ENCODE data around the gene CD82.

Gene CD82

GRCh38 chr11:44605068-44605708 is 39.7 kb downstream of the CD82 start:
- no peak for FAIRE-seq

DNA sequence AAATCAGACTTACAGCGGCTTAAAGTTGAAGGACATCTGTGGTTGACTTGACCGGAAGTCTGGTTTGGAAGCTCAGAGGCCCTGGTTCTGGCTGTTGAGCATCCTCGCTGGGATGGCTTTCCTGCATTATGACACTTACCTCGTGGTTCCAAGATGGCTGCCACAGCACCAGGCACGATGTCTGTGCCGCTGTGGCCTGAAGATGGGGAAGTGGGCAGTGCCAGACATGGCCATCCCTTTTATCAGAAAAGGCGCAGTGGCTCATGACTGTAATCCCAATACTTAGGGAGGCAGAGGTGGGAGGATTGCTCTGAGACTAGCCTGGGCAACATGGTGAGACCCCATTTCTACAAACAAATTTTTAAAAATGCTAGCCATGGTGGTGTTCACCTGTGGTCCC is 40.5 kb downstream of the CD82 start:
- no peak for FAIRE-seq

- FAIRE-seq, result no peak
Observed at GRCh38 chr11:44606472-44606871, 41.0 kb downstream of the CD82 start.

- no peak for FAIRE-seq
Observed at GRCh38 chr11:44607319-44607962, 42.0 kb downstream of the CD82 start.

- no peak for FAIRE-seq
Observed at GRCh38 chr11:44607987-44608386, 42.5 kb downstream of the CD82 start.

DNA sequence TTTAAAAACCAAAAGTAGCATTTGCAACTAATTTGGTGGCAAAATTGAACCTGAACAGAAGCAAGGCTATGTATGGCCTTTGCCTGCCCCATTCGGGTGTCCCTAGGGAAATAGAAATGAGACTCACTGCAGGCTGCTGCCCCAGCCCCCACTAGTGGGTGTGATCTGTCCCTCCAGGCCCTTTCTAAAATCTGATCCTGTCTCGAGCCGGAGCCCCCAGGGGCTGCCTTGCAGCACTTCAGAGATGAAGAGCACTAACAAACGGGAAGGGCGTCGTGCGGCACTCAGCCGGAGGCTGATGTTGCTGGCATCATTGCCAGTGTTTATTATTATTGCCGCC is 43.2 kb downstream of the CD82 start:
- no peak for FAIRE-seq

DNA sequence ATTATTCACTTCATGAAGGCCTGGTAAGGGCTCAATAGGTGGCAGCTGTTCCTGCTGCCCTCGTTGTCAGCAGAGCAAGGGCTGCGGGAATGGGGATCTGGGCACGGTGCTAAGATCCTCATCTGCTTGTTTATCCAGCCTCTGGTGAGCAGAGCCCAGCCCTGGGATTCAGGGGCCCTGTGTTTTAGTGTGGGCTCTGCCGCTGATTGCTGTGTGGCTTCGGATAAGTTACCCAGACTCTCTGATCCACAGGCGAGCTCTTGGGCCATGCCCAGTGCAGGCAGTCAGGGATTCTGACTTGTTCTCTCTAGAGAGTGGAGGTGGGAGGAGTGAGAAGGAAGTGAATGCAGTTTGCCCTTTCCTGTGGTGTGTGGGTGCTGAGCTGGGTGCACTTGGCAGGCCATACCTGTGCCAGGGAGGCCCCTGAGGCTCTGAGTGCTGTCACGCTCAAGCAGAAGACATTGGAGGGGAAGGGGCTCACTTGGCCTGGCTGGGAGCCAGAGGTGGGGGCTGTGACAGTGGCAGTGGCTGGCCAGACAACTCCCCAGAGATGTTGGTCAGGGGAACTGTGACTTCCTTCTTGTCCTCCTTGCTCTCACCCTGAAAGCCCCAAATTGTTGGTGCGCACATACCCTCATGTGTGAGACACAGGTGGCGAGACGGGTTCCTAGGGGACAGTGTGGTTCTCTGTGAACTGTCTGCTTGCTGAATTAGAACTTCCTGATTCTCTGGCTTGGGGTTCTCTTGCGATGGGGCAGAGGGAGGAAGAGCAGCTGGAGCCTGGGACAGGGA is 43.7 kb downstream of the CD82 start:
- FAIRE-seq, result no peak

GRCh38 chr11:44609783-44610155 is 44.3 kb downstream of the CD82 start:
- FAIRE-seq, result no peak

DNA sequence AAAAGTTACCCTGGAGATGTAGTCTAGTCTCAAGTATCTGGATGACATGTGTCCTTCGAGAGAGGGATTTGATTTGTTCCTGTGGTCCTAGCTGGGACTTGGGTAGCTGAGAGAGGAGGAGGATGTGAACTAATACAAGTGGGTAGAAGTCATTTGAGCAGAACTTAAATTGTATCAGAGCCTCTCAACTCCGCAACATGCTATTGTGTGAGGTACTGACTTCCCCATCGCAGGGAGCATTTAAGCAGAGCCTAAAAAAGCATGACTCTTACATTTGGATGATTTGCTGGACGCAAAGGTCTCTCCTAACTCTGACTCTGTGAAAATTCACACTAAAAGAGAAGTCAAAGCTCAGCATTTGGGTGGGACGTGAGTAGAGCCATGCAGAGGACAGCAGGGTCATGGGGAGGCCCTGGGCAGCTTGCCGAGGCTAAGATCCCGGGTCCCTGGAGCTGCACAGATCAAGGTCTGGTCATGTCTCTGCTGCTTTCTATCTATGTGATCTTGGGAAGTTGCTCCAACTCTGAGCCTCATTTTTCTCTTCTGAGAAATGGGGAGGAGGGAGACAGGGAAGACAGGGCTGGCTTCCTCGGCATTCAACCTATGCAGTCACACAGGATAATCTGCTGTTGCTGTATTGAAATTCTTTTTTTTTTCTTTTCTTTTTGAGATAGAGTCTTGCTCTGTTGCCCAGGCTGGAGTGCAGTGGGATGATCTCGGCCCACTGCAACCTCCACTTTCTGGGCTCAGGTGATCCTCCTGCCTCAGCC is 44.9 kb downstream of the CD82 start:
- no peak for FAIRE-seq

DNA sequence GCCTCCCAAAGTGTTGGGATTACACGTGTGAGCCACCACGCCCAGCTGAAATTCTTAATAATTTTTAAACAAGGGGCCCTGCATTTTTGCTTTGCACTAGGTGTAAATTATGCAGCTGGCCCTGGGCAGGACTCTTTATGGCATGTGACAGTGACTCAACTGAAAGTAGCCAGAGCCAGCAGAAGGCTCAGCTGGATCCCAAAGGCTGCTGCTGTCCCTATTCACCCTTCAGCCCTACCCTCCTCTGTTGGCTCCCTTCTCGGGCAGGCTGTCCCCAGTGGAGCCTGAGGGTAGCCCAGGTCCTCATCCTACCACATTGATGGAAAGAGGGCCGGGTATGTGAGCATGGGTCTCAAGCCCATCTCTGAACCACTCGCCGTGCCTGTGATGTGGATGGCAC is 45.6 kb downstream of the CD82 start:
- FAIRE-seq, result no peak

GRCh38 chr11:44611687-44612434 is 46.4 kb downstream of the CD82 start:
- FAIRE-seq, result no peak

GRCh38 chr11:44613153-44613552 is 47.7 kb downstream of the CD82 start:
- no peak for FAIRE-seq

DNA sequence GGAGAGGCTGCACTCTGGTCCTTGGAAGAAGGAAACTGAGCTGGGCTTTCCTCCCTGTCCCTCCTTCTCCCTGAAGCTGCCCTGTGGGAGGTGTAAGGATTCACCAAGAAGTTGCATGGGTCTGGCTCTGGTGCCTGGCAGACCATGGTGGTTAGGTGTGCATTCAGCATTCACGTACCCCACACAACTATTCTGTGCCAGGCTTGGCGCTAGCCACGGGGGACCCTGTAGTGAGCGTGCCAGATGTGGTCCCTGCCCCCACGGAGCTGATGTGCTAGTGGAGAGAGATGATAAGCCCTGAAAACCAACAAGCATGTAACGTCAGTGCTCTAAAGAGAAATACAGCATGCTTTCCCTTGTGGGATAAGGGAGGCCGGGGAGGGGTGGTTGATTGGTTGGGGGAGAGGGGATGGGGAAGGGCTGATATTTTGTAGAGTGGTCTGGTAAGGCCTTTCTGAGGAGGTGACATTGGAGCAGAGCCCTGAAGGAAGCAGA is 48.9 kb downstream of the CD82 start:
- FAIRE-seq, result no peak

DNA sequence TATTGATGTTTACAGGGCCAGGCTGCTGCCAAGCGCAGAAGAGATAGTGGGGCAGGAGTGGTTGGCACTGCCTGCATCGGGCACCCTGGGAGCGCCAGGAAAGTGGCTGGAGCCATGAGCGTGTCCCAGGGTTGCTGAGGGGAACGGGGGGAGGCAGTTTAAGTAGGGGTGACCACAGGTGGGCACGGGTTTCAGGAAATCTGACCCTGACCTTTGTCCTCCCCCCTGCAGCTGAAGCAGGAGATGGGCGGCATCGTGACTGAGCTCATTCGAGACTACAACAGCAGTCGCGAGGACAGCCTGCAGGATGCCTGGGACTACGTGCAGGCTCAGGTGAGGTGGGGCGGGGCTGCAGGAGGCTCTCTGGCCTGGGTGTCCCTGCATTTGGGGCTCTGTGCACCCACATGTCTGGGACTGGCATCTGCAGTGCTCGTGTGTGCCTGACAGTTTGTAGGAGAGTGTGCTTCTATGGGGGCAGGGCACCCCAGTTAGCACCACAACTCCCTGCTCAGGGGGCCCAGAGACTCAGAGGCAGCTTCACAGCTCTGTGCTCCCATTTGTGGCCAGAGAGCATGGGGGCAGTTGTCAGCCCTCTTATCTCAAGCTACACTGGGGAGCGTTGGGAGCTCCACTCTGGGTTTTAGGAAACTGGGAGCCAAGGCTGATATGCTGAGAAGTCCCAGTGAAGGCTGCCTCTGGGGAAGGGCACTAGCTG is 49.7 kb downstream of the CD82 start:
- FAIRE-seq, result no peak

DNA sequence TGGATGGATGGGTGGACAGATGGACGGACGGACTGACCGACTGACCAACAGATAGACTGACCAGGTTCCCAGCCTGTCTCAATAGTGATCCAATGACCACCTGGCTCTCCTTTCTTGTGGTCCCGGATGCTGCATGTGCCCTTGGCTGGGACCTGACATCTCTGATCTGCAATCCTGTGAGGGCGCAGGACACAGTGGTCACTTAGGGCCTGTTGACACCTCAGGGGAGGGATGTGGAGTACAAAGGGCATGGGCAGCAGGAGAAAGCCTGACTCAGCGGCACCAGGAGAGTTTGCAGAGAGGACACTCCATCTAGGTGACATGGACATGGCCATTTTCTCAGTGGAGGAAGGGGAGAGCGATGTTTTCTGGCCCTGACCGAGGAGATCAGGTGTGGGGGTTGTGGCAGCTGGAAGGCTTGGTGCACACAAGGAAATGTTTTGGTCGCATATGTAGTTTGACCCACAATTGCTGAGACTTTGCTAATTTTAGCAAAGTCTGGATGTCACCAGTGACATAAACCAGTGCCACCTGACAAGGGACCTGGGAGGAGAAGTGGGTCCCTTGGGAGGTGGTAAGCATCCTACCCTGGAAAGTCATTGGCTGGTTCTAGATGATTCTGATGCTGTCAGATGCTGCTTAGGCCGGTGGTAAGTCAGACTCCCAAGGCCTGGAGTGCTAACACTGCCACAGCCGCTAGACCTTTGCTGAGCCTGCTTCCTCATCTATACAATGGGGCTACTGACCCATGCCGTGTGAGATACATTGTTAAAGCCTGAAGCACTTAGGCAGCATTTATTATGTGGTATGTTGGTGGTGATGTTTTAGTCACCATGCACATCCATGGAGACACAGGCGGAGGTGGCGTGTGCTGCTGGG is 50.7 kb downstream of the CD82 start:
- no peak for FAIRE-seq

DNA sequence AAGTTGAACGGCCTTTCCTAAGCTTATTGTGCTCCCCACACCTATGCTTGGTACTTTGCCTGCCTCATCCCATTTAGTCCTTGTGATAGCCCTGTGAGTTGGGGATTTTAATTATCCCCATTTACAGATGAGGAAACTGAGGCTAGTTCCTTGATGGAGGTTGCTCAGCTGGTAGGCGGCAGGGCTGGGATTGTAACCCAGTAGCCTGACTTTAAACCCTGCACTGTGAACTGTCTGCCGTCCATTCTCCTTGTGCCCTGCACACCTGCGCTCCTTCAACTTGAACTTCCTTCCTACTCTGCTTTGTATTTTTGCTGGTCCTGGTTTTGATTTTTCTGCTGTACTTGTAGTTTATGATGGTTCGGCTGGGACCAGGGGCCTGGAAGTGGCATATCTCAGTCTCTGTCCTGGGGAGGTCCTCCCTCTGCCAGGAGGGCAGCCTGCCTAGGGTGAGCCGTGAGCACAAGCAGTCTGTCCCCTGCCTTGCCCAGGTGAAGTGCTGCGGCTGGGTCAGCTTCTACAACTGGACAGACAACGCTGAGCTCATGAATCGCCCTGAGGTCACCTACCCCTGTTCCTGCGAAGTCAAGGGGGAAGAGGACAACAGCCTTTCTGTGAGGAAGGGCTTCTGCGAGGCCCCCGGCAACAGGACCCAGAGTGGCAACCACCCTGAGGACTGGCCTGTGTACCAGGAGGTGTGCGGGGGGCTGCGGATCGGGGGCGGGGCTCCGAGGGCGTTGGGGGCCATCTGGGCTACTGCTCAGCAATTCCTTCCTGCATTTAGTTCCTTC is 52.4 kb downstream of the CD82 start:
- no peak for FAIRE-seq

DNA sequence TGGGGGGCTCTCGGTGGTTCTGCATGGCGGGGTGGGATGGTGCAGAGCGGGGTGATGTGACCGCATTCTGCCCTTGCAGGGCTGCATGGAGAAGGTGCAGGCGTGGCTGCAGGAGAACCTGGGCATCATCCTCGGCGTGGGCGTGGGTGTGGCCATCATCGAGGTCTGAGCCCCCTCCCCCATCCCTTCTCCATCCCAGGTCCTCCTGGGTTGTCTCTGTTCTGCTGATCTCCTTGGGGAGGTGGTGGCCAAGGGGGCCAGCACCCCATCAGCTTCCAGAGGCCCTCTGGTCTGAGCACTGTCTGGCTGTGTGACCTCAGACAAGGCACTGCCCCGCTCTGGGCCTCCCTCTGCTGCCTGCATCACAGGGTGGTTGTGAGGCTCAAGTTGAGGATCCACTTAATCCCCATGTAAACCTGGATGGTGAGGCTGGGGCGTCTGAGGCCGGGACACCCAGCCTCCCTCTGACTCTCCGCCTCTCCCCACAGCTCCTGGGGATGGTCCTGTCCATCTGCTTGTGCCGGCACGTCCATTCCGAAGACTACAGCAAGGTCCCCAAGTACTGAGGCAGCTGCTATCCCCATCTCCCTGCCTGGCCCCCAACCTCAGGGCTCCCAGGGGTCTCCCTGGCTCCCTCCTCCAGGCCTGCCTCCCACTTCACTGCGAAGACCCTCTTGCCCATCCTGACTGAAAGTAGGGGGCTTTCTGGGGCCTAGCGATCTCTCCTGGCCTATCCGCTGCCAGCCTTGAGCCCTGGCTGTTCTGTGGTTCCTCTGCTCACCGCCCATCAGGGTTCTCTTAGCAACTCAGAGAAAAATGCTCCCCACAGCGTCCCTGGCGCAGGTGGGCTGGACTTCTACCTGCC is 53.3 kb downstream of the CD82 start:
- FAIRE-seq, result no peak

DNA sequence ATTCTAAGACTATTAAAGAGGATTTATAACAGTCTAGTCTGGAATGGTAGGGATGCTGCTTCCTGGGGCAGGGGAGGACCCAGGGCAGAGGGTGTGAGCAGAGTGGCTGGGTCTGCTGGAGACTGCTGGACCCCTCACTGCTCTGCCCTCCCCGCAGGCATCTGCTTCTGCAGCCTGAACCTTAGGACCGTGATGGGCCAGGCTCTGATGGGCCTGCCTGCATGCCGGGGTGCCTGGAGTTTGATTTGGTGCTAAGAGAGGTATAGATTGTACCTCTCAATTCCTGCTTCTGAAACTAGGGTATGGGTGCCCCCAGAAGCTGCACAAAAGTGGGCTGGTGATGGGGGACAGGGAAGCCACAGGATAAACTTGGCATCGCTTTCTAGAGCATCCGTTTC is 54.9 kb downstream of the CD82 start:
- no peak for FAIRE-seq

GRCh38 chr11:44621140-44621681 is 55.7 kb downstream of the CD82 start:
- no peak for FAIRE-seq

All from A204.1 (cell line).